ENCODE data around the gene SHB.

DNA sequence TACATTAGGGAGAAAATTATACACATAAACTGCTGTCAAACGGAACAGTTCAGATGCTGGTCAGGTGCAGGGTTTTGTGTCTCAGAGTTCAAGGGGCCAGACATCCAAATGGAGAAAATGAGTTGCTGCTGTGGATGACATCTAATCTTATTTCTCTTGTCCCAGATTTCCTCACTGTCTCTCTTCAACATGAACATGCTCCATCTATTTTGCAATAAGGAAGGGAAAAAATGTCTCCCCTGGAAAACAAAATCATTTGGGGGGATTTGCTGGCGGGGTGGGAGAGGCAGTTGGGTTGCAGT is 51.2 kb downstream of the SHB start:
- TF ChIP-seq, protein P1, sequence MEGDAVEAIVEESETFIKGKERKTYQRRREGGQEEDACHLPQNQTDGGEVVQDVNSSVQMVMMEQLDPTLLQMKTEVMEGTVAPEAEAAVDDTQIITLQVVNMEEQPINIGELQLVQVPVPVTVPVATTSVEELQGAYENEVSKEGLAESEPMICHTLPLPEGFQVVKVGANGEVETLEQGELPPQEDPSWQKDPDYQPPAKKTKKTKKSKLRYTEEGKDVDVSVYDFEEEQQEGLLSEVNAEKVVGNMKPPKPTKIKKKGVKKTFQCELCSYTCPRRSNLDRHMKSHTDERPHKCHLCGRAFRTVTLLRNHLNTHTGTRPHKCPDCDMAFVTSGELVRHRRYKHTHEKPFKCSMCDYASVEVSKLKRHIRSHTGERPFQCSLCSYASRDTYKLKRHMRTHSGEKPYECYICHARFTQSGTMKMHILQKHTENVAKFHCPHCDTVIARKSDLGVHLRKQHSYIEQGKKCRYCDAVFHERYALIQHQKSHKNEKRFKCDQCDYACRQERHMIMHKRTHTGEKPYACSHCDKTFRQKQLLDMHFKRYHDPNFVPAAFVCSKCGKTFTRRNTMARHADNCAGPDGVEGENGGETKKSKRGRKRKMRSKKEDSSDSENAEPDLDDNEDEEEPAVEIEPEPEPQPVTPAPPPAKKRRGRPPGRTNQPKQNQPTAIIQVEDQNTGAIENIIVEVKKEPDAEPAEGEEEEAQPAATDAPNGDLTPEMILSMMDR (conservative IDR thresholded peaks at IDR 0.05; ENCODE audit: low read length) = no peak
- TF ChIP-seq EZH2phosphoT487 (IDR thresholded peaks at IDR 0.05; ENCODE audit: borderline replicate concordance, low read depth, low read length) = no peak
